GM18508 (cell line): ENCODE results near the gene SMG6.
"Not testable (repeated sequence)": the region's sequence is repeated elsewhere in the genome, so short reads cannot be mapped to it uniquely, and the experiment has no call there.

ENCODE experiments used
- ATAC-seq: cut with Tn5 transposase; IDR thresholded peaks from one replicate; pipeline ENCODE4 v1.9.1; 2021; ENCODE audit warnings: moderate number of reproducible peaks; ENCODE audit not compliant: insufficient read depth, unreplicated experiment

Gene SMG6

GRCh38 chr17:2303204-2304188 is at the start of gene SMG6, which contains the start of gene SRR:
Gene SMG6 (minus strand): TSS chr17:2303785. CDS start chr17:2303720, 65 bp downstream.
Gene SRR (plus strand): TSS chr17:2303950. CDS start chr17:2315561, 11,611 bp downstream.
- peak; percentile 44 for ATAC-seq

- no peak for ATAC-seq
Observed at GRCh38 chr17:2351269-2351668, 47.7 kb upstream of the SMG6 start.

DNA sequence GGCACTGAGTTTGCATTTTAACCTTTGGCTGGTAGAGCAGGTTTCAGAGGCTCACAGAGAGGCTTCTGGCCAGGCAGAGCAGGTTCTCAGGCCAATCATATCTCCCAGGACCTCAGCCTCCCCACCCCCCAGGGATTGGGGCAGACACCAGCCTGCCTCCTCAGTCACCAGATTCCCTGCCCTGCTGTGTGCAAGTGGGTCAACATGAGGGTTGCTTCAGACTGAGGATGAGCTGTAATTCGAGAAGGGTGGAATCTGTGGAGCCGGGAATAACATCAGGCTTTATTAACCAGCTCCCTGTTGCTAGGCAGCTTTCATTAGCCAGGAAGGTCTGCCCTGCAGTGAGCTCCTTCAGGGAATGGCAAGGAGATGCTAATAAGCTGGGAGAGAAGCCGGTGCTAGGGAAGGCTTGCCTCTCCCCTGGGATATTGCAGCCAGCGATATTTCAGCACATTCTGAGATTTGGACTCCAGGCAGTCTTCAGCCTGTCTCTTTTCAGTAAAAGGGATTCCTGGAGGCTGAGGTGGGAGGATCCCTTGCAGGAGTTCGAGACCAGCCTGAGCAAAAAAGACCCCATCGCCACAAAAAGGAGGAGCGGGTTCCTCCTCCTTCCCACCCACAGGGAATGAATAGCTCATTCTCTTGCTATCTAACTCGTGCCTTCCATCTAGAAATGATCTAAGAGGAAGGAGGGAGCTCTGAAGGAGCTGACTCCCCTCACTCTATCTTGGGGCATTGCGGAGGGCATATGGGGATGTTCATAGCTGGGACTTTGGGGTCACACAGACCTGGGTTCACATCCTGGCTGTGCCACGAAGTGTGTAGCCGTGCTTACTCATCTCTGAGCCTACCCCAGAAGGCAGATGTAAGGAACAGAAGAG is 44.5 kb upstream of the SMG6 start:
- ATAC-seq = no peak

DNA sequence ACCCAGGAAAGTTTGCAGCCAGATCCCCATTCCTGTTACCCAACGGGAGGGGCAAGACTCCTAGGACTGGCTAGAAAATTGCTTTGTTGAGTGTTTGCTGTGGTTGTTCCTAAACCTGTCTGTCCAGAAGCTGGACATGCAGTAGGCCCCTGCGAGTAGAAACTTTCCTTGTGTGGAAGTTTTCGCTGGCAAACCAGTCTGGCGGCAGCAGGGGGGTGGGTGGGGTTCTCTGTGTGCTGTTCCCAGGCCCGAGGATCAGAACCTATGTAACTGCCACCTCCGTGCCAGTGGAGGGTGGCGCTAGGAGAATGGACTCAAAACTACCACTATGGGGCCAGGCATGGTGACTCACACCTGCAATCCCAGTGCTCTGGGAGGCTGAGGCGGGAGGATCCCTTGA is 42.9 kb upstream of the SMG6 start:
- ATAC-seq = no peak

GRCh38 chr17:2344528-2344927 is 40.9 kb upstream of the SMG6 start:
- ATAC-seq = no peak

- ATAC-seq = no peak
Observed at GRCh38 chr17:2343421-2343820, 39.8 kb upstream of the SMG6 start.

- no peak for ATAC-seq
Observed at GRCh38 chr17:2338315-2338657, 34.7 kb upstream of the SMG6 start.

- ATAC-seq = no peak
Observed at GRCh38 chr17:2337544-2338314, 34.1 kb upstream of the SMG6 start.

- ATAC-seq = no peak
Observed at GRCh38 chr17:2336852-2337543, 33.4 kb upstream of the SMG6 start, which contains the start of gene SGSM2. Gene SGSM2 (plus strand): TSS chr17:2337501. CDS start chr17:2337689, 188 bp downstream.

DNA sequence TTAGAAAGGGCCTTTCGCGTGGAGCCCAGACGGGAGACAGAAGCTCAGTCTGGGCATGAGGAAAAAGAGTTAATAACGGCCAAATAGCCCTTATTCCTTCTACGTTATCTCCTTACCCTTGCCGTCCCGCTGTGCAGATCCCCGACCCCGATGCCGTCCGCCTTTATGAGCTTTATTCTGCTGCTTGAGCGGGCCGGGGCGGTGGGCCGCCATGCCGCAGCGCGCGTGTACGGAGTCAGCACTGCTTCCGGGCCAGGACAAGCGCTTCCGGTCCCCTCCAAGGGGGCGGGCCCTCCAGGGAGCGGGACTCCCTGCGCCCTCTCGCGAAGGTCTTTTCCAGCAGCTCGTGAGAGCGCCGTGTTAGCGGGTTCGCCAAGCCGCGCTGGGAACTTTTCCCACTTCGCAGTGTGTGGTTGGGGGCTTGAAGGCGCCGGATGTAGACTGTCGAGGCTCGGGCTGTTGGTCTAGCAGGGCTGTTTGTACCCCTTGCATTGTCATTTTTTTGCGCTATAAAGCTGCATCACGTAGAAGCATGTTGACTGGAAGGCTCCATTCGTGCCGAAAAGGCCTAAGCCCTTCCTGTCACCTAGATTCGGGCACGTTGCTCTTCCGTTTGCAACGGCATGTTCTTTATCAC is 32.7 kb upstream of the SMG6 start, which contains the start of gene TSR1:
TSS of gene TSR1 (minus strand) at position 243 of the 637 bp plus-strand sequence. CDS start at position 213, 30 bp downstream.
- peak; percentile 48 for ATAC-seq

DNA sequence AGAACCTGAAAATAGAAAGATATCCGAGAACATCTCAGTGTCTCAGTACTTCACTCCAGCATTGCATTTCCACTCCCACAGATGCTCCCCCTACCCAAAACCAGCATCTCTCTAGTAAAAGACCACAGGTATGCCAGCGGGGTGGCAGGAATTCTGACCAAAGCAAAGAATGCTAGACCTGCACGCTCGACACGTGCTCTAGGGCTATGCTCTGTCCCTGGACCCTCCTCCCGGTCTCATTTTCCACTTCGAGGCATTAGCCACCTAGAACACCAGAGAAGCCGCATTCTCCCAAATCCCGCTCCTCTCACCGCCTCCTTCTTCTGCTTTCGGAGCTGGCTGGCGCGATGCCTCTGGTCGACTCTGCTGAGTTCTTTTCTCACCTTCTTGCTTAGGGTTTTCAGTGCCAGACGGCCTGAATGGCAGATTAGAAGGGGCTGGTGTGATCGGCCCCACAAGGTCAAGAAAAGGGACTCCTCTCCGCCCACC is 32.2 kb upstream of the SMG6 start:
- ATAC-seq = no peak

DNA sequence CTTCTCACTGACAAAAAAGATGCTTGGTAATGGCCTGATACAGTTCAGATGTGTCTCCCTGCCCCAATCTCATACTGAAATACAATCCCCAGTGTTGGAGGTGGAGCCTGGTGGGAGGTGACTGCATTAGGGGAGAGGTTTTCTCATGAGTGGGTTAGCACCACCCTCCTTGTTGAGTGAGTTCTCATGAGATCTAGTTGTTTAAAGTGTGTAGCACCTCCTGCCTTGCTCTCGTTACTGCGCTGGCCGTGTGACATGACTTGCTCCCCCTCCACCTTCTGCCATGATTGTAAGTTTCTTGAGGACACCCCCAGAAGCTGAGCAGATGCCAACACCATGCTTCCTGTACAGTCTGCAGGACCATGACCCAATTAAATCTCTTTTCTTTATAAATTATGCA is 27.7 kb upstream of the SMG6 start:
- no peak for ATAC-seq

- no peak for ATAC-seq
Observed at GRCh38 chr17:2323629-2324314, 20.2 kb upstream of the SMG6 start.

- no peak for ATAC-seq
Observed at GRCh38 chr17:2321399-2321798, 17.8 kb upstream of the SMG6 start.

DNA sequence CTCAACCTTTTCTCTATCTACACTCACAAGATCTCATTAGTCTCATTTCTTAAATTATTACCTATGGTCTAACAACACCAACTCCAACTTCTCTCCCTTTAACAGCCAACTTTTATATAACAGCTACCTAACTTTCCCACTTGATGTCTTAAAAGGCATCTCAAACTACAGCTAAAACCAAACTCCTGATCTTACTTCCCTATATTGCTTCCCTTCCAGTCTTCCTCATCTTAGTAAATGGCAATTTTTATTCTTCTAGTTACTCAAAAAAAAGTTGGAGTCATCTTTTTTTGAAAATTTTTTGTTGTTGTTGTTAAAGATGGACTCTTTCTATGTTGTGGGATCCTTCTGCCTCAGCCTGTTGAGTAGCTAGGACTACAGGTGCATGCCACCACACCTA is 15.5 kb upstream of the SMG6 start:
- ATAC-seq = no peak

- no peak for ATAC-seq
Observed at GRCh38 chr17:2317796-2318195, 14.2 kb upstream of the SMG6 start.

- ATAC-seq = not testable (repeated sequence)
Observed at GRCh38 chr17:2316916-2317205, 13.3 kb upstream of the SMG6 start.

DNA sequence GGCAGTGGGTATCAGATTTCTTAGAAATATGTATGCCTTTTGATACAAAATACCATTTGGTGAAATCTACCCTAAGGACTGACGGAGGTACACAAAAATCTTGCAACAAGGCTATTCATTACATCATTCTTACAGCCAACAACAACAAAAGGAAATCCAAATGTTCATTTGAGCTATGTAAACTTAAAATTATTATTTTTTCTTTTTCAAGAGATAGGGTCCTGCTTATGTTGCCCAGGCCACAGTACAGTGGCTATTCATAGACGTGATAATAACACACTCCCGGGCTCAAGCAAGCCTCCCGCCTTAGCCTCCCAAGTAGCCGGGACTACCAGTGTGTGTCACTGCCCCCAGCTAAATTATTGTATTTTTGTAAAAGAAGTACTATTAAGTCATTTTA is 9.2 kb upstream of the SMG6 start:
- ATAC-seq = no peak
